Measurements from ENCODE around the gene PGA5.
"Not testable (repeated sequence)": the region's sequence is repeated elsewhere in the genome, so short reads cannot be mapped to it uniquely, and the experiment has no call there.

DNA sequence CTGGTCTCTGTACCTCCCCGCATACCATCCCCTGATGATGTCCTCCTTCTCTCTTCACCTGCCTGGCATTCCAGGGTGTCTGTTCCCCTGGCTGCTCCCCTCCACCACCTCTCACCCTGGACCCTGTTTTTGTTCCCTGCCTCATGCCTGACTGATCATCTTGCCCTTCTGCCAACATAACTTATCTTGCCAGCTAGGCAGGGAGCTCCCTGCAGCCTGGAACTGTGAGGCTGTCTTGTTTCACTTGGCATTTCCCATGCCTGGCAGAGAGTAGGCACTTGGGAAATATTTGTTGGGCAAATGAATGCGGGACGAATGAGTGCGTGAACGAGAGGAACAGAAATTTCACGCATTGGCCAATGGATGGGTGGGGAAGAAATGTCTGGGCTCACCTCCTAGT is 11.5 kb upstream of the PGA5 start:
- TF ChIP-seq, protein P1, sequence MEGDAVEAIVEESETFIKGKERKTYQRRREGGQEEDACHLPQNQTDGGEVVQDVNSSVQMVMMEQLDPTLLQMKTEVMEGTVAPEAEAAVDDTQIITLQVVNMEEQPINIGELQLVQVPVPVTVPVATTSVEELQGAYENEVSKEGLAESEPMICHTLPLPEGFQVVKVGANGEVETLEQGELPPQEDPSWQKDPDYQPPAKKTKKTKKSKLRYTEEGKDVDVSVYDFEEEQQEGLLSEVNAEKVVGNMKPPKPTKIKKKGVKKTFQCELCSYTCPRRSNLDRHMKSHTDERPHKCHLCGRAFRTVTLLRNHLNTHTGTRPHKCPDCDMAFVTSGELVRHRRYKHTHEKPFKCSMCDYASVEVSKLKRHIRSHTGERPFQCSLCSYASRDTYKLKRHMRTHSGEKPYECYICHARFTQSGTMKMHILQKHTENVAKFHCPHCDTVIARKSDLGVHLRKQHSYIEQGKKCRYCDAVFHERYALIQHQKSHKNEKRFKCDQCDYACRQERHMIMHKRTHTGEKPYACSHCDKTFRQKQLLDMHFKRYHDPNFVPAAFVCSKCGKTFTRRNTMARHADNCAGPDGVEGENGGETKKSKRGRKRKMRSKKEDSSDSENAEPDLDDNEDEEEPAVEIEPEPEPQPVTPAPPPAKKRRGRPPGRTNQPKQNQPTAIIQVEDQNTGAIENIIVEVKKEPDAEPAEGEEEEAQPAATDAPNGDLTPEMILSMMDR (IDR thresholded peaks at IDR 0.05) = not testable (repeated sequence)
- not testable (repeated sequence) for TF ChIP-seq EP300 (IDR thresholded peaks at IDR 0.05)

All from ovary (tissue), 3 donors.